WTC11 (cell line): Measurements from ENCODE around the gene IL36RN. TPM values are rescaled to one million over a fixed set of nuclear protein-coding genes. Genes with fewer than 3 reads are reported as not detected.

ENCODE experiments used
- ATAC-seq: fragments of 200-7000 bp; cut with Tn5 transposase; 2 replicates; pipeline ENCODE4 v1.10.0; 2021; ENCODE audit warnings: mild to moderate bottlenecking, moderate library complexity
- CTCF ChIA-PET: fragments of 300-600 bp; sonication (Branson Sonifier 250); formaldehyde crosslinking; loops from one replicate; lab custom pipeline; 2021; ENCODE audit warnings: antibody characterized with exemption; lab: Charles Lee
- POLR2A ChIA-PET: fragments of 350-600 bp; sonication (Branson Sonifier 250); formaldehyde crosslinking; loops from one replicate; lab custom pipeline; 2021; ENCODE audit warnings: antibody characterized with exemption; lab: Charles Lee
- DNase-seq: peaks from one replicate; pipeline ENCODE4 v3.0.0; 2021; ENCODE audit warnings: low spot score
- H3K27ac Mint-ChIP-seq: 2 replicates; pipeline ENCODE4 v1.8.0; 2021; ENCODE audit warnings: mixed read lengths
- H3K27me3 Mint-ChIP-seq: 2 replicates; pipeline ENCODE4 v1.8.0; 2021; ENCODE audit warnings: low read depth, mild to moderate bottlenecking, moderate library complexity, mixed read lengths
- H3K36me3 Mint-ChIP-seq: 2 replicates; pipeline ENCODE4 v1.8.0; 2021; ENCODE audit warnings: mixed read lengths
- H3K4me1 Mint-ChIP-seq: 2 replicates; pipeline ENCODE4 v1.8.0; 2022; ENCODE audit warnings: mixed read lengths
- H3K4me3 Mint-ChIP-seq: 2 replicates; pipeline ENCODE4 v1.8.0; 2021; ENCODE audit warnings: mild to moderate bottlenecking, moderate library complexity, mixed read lengths
- H3K9me3 Mint-ChIP-seq: 2 replicates; pipeline ENCODE4 v1.8.0; 2021; ENCODE audit warnings: mixed read lengths
- ATF2 ChIP-seq: sonication (generic); formaldehyde crosslinking; IDR thresholded peaks from 2 replicates; pipeline ENCODE4 v1.8.1; 2022; ENCODE audit warnings: low read depth, missing genetic modification reagents, borderline replicate concordance
- CBFB ChIP-seq: sonication (generic); formaldehyde crosslinking; IDR thresholded peaks from 2 replicates; pipeline ENCODE4 v1.8.1; 2022; ENCODE audit warnings: mild to moderate bottlenecking, low read depth, missing genetic modification reagents
- CREM ChIP-seq: sonication (generic); formaldehyde crosslinking; IDR thresholded peaks from 2 replicates; pipeline ENCODE4 v1.8.1; 2022; ENCODE audit warnings: mild to moderate bottlenecking, missing genetic modification reagents, moderate library complexity
- CTCF ChIP-seq: fragments of 200-600 bp; IDR thresholded peaks from 2 replicates; pipeline ENCODE4 v1.8.0; 2022; ENCODE audit warnings: antibody characterized with exemption
- E2F1 ChIP-seq: sonication (generic); formaldehyde crosslinking; IDR thresholded peaks from 2 replicates; pipeline ENCODE4 v1.8.0; 2022; ENCODE audit warnings: mild to moderate bottlenecking, missing genetic modification reagents
- E2F5 ChIP-seq: sonication (generic); formaldehyde crosslinking; IDR thresholded peaks from 2 replicates; pipeline ENCODE4 v1.8.1; 2022; ENCODE audit warnings: mild to moderate bottlenecking, moderate library complexity, missing genetic modification reagents
- FOXK1 ChIP-seq: sonication (generic); formaldehyde crosslinking; IDR thresholded peaks from 2 replicates; pipeline ENCODE4 v1.8.0; 2022; ENCODE audit warnings: mild to moderate bottlenecking, moderate library complexity, missing genetic modification reagents
- GABPB1 ChIP-seq: sonication (generic); formaldehyde crosslinking; IDR thresholded peaks from 2 replicates; pipeline ENCODE4 v1.8.1; 2023; ENCODE audit warnings: mild to moderate bottlenecking, missing genetic modification reagents
- GTF2I ChIP-seq: fragments of 250-450 bp; sonication (Bioruptor Pico); conservative IDR thresholded peaks from 2 replicates; pipeline ENCODE4 v1.4.0; 2021; ENCODE audit warnings: mild to moderate bottlenecking
- HMGA2 ChIP-seq: fragments of 250-450 bp; sonication (Bioruptor Pico); IDR thresholded peaks from 2 replicates; pipeline ENCODE4 v1.4.0; 2021; ENCODE audit warnings: mild to moderate bottlenecking, moderate library complexity
- KAT7 ChIP-seq: sonication (generic); formaldehyde crosslinking; IDR thresholded peaks from 2 replicates; pipeline ENCODE4 v1.8.1; 2023; ENCODE audit warnings: missing genetic modification reagents, mild to moderate bottlenecking, borderline replicate concordance
- MAX ChIP-seq: sonication (generic); formaldehyde crosslinking; IDR thresholded peaks from 2 replicates; pipeline ENCODE4 v1.8.0; 2022; ENCODE audit warnings: mild to moderate bottlenecking, missing genetic modification reagents
- OVOL2 ChIP-seq: fragments of 250-450 bp; sonication (Bioruptor Pico); IDR thresholded peaks from 2 replicates; pipeline ENCODE4 v1.9.0; 2021; ENCODE audit warnings: mild to moderate bottlenecking, borderline replicate concordance
- SP1 ChIP-seq: sonication (generic); formaldehyde crosslinking; conservative IDR thresholded peaks from 2 replicates; pipeline ENCODE4 v1.8.1; 2022; ENCODE audit warnings: missing genetic modification reagents
- TEAD4 ChIP-seq: sonication (generic); formaldehyde crosslinking; IDR thresholded peaks from 2 replicates; pipeline ENCODE4 v1.8.0; 2022; ENCODE audit warnings: mild to moderate bottlenecking, missing genetic modification reagents
- USF1 ChIP-seq: sonication (generic); formaldehyde crosslinking; IDR thresholded peaks from 2 replicates; pipeline ENCODE4 v1.8.0; 2022; ENCODE audit warnings: mild to moderate bottlenecking, missing genetic modification reagents
- ZNF396 ChIP-seq: fragments of 250-450 bp; sonication (Bioruptor Pico); IDR thresholded peaks from 2 replicates; pipeline ENCODE4 v1.8.0; 2021; ENCODE audit warnings: mild to moderate bottlenecking, moderate library complexity, borderline replicate concordance
- ZNF532 ChIP-seq: fragments of 250-450 bp; sonication (Bioruptor Pico); IDR thresholded peaks from 2 replicates; pipeline ENCODE4 v1.9.0; 2021; ENCODE audit warnings: mild to moderate bottlenecking, borderline replicate concordance
- total RNA-seq: library from RNA; stranded (reverse); gene quantifications from 3 replicates; pipeline ENCODE4 v1.2.3, GENCODE V29; 2021

Gene IL36RN
- total RNA-seq, 1 experiment from 2014 or later, result not detected

- DNase-seq (no peak), ATAC-seq (no peak)
- H3K27me3 Mint-ChIP-seq, result peaks cover 2% of the 10 kb centered on the region; the same call in 1 of the 2 replicates
- no peak overlapping the region for H3K4me3 Mint-ChIP-seq
- H3K36me3 Mint-ChIP-seq, result no peaks in the 10 kb centered on the region
- no peak for TF ChIP-seq CBFB (CRISPR knock-in tag)
- no peak for TF ChIP-seq FOXK1 (CRISPR knock-in tag)
- no peak for TF ChIP-seq ATF2 (CRISPR knock-in tag)
- no peak for TF ChIP-seq USF1 (CRISPR knock-in tag)
- TF ChIP-seq CREM (CRISPR knock-in tag), result no peak
- no peak for TF ChIP-seq GTF2I (CRISPR knock-in tag)
- TF ChIP-seq MAX (CRISPR knock-in tag), result no peak
- no peak for TF ChIP-seq E2F1 (CRISPR knock-in tag)
- TF ChIP-seq KAT7 (CRISPR knock-in tag), result no peak
- TF ChIP-seq ZNF396 (CRISPR knock-in tag), result no peak
- no peak for TF ChIP-seq E2F5 (CRISPR knock-in tag)
- no peak for TF ChIP-seq SP1 (CRISPR knock-in tag)
- no peak for TF ChIP-seq CTCF
- TF ChIP-seq, all 79 proteins: peak for 0
- ChIA-PET CTCF (no interaction called here), POLR2A (no interaction called here)
- no peaks in the 10 kb centered on the region for H3K4me1 Mint-ChIP-seq
- H3K9me3 Mint-ChIP-seq, result no peaks in the 10 kb centered on the region
- H3K27ac Mint-ChIP-seq, result no peak overlapping the region
Observed at GRCh38 chr2:113111121-113111520, 52.1 kb downstream of the IL36RN start.

GRCh38 chr2:113111823-113112287, 52.9 kb downstream of the IL36RN start:
- H3K36me3 Mint-ChIP-seq, result no peaks in the 10 kb centered on the region
- no peak for DNase-seq
- H3K9me3 Mint-ChIP-seq, result no peaks in the 10 kb centered on the region
- ChIA-PET CTCF (interaction anchor here (0.9 to 2.0 kb wide), 3 partner anchors 26 to 33 kb away, joined by 3 to 7 read pairs (median 4); no protein-coding TSS in a partner anchor), POLR2A (no interaction called here)
- TF ChIP-seq ZNF532 (CRISPR knock-in tag) (no peak), TEAD4 (no peak), HMGA2 (CRISPR knock-in tag) (no peak), GABPB1 (CRISPR knock-in tag) (peak; percentile 81), OVOL2 (no peak), KAT7 (CRISPR knock-in tag) (no peak)
- no peak for ATAC-seq
- 0 out of 2 replicates have a peak, but pooled peaks cover under 1% of the 10 kb centered on the region for H3K27me3 Mint-ChIP-seq
- H3K4me3 Mint-ChIP-seq, result no peak overlapping the region
- no peak overlapping the region for H3K27ac Mint-ChIP-seq
- H3K4me1 Mint-ChIP-seq, result no peaks in the 10 kb centered on the region
